Superior temporal gyrus (tissue), 1 donor: ENCODE results near the gene RIBC2.
"Not testable (repeated sequence)": the region's sequence is repeated elsewhere in the genome, so short reads cannot be mapped to it uniquely, and the experiment has no call there.

Experiments used
- DNase-seq: peaks from one replicate; pipeline ENCODE4 v3.0.0-alpha.2; 2016; ENCODE audit errors: extremely low spot score

RIBC2 gene

DNA sequence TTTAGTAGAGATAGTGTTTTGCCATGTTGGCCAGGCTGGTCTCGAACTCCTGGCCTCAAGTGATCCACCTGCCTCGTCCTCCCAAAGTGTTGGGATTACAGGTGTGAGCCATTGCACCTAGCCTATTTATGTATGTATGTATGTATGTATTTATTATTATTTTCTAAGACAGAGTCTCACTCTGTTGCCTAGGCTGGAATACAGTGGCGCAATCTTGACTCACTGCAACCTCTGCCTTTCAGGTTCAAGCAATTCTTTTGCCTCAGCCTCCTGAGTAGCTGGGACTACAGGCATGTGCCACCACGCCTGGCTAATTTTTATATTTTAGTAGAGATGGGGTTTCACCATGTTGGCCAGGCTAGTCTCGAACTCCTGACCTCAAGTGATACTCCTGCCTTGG is 35.9 kb downstream of the RIBC2 start:
- not testable (repeated sequence) for DNase-seq

DNA sequence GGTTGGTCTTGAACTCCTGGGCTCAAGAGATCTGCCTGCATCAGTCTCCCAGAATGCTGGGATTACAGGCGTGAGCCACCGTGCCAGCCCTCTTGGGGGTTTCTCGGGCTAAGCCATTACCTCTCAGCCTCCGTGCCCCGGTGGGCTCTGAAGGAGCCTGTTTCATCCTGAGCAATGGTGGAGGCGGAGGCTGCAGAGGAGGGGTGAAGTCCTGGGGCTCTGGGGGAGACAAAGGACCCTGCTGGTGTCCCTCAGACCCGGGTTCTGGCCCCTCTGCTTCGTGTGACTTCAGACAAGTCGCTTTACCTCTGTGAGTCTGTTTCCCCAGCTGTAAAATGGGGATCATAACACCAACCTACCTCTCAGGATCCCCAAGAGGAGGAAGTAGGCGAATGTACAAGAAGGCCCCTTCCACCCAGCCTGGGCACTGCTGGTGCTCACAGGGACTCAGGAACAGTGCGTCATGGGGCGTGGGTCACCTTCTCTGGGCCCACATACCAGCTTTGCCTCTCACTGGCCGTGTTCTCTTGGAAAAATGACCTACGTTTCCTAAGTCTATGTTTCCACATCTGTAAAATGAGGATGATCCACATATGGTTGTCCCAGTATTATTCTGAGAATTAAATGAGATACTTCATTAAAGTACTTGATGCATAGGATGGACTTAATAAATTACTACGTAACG is 36.8 kb downstream of the RIBC2 start:
- no peak for DNase-seq

DNA sequence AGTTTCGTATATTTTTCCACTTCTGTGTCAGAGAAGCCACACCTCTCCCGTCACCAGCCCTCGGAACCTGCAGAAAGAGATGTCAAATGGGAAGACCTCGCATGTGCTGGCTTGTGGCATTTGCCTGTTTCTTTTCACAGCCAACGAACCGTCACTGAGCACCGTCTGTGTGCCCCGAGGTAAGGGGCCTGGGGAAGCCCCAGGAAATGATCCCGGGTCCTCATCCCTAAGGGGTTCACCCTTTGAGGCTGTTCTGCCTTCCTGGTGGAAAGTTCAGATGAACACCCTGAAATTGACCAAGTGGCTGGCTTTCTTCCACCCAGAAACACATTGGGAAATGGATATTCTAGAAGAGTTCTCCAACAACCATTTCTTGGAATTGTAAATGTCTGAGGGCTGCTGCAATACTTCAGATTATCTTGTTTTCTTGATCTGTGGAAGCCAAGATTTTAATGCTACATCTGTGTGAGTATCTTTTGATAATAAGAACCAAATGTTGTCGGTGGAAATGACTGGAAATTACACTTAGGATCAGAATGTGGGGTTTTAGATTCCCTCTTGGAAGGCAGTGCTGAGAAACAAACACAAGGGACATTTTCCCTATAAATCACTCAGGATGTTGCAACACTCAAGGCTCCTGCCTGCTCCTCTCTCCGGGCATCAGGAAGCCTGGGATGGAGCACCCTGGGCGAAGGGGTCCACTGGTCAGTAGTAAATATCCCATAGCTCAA is 37.6 kb downstream of the RIBC2 start:
- DNase-seq = no peak

DNA sequence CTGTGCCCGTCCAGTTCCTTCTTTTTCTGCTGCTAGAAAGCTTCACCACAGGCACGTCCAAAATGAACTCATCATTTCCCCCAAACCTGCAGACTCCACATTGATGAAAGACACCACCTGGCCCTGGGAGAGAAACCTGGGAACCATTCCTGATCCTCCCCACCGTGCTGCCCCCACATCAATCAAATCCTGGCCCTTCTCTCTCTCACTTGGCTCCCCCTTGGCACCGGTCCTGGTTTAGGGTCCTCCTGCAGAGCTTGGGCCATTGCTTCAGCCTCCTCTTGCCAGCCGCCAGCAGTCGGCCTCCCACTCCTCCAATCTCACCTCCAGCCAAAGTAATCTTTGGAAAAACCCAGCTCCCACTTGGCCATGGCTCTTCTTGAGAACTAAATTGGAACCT is 38.5 kb downstream of the RIBC2 start:
- no peak for DNase-seq

DNA sequence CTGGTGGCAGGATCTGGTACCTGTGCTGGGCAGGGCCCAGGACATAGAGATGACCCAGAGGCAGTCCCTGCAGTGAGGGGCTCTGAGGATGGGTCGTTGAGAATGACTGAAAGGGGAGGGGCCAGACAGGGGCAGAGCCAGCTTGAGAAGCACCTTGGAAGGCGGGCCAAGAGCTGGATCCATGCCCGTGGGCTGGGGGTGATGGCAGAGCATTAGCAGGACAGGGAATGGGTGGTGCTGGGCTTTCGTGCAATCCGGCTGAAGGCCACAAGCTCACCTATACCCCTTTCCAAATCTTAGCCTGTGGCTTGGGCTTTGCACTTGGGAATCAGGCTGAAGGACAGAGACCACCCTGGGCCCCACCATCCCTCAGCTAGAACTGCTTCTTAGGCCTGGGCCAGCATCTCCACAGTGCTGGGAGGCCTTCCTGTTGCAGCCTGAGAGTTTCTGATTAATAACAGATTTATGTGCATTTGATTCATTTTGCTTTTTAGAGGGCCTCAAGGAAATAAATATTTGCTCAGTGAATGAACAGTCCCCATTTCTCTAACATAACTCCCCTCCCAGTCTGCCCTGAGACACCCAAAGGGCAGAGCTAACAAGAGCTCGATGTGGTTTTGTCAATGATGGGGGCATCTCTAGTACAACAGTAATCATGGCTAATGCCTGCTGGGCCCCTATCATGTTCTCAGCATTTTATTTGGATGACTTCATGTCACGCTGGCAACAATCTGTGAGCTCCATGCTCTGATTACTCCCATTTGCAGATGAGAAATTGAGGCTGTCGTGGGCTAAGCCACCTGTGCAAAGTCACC is 39.3 kb downstream of the RIBC2 start:
- DNase-seq = no peak

DNA sequence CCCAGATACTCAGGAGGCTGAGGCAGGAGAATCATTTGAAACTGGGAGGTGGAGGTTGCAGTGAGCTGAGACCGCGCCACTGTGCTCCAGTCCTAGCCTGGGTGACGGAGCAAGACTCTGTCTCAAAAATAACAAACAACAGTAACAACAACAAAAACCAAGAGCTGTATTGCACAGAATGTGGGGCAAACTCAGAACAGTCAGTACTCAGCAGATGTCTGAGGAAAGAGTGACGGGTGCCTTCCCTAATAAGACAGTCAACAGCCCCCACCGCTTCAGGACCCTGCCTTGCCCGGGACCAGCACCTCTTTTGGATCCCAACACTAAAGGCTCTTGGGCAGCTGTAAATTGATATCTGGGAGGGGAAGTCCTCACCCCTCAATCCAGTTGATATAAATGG is 40.3 kb downstream of the RIBC2 start:
- no peak for DNase-seq

DNA sequence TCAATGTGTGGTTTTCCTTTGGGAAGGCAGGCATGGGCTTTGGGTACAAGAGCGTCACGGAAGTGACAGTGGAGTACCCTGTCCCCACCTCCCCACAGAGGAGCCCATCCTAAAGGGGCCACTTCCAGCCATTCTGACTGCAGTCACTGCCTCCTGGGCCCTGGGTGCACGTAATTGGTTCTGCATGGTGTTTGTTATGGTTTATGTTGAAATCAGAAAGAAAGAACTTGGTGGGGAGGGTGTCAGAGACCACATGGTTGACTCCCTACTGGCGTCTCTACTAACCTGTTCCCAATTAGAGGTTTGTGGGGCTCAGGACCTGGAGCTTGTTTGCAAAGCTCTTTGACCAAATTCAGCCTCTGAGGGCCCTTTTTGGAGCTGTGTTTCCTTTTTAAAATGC is 40.8 kb downstream of the RIBC2 start:
- DNase-seq = no peak

DNA sequence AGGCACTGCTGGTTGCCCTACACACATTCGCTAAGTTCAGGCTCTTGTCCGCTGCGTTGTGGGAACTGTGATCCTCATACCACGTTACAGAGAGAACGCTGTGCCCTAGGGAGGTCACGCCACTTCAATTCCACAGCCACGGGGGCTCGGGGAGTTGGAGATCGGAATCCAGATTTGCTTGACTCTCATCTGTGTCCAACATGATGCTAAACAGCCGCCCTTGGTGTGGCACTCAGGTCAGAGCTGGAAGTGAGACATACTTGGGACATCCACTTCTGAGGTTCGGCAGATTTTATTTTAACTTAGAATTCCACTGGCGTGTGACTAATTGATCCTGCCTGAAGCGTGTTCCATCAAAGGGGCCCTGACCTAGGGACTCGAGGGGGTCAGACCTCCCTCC is 41.7 kb downstream of the RIBC2 start:
- no peak for DNase-seq

DNA sequence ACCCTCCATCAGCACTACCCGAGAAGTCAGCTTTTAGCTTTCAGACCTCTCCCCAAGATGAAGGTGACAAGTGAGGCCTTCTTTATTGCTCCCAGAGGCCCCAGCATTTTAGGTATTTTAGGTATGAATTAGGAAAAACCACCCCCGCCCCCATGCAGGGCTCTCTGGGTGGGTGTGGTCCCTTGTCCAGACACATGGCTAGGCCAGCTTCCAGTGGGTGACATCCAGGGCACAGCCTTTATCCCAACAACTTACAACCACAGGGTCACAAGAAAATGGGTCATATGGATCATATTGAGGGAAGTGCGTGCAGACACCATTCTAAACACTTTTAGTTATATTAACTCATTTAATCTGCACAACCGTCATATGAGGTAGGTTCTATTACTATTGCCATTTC is 42.1 kb downstream of the RIBC2 start:
- no peak for DNase-seq

DNA sequence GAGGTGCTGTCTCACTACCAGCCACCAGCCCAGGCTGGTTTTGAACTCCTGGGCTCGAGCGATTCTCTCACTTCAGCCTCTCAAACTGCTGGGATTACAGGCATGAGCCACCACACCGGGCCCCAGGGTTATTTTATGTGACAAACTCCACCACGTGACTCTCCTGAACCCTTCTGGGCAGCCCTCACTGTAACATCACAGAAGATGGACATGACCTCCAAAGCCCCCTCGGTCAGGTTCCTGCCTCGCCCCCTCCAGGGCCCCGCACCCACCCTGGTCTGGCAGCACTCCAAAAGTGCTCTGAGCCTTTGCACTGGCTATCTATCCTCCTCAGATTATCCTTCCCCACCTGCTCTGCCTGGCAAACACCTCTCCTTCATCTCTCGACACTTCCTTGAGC is 43.3 kb downstream of the RIBC2 start:
- no peak for DNase-seq

DNA sequence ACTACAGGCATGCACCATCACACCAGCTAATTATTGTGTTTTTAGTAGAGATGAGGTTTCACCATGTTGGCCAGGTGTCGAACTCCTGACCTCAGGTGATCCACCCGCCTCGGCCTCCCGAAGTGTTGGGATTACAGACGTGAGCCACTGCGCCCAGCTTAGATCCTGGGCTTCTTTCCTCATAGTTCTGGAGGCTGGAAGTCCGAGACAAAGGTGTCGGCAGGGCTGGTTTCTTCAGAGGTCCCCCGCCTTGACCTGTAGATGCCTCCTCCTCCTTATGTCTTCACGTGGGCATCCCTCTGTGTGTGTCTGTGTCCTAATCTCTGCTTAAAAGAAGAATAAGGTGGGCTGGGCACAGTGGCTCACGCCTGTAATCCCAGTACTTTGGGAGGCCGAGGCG is 45.0 kb downstream of the RIBC2 start:
- no peak for DNase-seq

DNA sequence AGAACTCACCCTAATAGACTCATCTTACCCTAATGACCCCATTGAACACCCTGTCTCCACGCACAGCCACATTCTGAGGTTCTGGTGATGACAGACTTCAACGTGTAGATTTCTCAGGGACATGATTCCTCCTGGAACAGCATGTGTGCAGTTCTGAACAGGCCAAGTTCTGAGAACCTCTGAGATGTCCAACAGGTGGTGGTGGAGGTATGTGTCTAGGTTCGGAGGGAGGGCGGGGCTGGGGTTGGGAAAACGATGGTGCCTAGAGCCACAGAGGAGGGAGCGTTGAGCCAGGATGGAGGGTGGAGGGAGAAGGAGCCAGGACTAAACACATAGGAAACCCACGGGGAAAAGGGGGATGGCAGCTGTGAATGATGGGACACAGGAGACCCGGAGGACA is 45.7 kb downstream of the RIBC2 start:
- no peak for DNase-seq

DNA sequence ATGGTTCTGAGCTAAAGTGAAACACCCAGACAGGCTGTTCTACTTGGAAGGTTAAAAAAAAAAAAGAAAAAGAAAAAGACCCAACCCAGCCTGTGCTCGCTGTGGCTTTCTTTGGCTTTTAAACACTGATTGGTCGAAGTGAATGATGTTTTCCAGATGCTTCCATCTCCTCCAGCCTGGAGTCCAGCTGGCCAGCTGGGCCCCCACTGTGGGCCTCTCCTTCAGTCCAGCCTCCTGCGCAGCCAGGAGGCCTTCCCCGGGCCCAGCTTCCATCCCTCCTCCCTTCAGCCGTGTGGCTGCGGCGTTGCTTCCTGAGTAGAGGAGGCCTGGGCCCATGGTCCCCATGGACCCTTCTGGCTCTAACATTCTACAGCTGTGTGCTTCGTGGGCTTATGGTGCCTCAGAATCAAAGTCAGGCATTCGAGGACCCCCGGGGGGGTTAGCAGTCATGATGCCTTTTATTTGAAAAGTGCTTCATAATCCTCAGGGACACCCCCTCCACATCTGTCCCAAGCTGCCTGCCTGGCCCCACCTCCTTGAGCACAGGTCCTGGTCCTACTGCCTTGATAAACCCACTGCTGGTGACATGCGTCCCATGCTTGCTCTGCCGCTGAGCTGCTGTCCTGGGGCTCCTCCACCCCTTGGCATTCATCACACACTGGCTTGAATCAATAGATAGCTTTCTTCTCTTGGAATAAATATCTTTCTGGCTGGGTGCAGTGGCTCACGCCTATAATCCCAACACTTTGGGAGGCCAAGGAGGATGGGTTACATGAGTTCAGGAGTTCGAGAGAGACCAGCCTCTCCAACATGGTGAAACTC is 47.0 kb downstream of the RIBC2 start:
- DNase-seq = no peak

DNA sequence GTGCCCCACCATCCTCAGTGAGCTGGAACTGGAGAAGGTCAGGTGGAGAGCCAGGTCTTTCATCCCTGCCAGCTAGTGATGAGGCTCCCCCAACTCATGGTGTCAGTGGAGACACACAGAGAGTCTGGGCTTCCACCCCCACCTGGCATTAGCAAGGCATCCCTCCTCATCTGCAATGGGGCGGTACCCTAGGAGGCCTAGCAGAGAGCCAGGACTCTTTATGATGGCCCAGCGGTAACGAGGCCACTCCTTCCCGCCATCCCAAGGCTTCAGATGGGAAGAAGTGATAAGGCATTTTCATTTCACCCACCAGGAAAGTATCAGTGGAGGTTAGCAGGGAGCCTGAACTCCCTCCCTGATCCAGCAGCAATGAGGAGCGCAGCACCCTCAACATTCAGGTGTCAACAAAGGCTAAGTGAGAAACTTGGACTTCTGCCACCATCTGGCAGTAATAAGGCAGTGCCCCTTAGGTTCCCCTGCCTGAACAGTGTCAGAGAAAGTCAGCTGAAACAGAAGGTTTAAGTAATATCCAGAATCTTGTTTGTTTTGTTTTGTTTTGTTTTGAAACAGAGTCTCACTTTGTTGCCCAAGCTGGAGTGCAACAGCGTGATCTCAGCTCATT is 48.7 kb downstream of the RIBC2 start:
- DNase-seq = no peak

DNA sequence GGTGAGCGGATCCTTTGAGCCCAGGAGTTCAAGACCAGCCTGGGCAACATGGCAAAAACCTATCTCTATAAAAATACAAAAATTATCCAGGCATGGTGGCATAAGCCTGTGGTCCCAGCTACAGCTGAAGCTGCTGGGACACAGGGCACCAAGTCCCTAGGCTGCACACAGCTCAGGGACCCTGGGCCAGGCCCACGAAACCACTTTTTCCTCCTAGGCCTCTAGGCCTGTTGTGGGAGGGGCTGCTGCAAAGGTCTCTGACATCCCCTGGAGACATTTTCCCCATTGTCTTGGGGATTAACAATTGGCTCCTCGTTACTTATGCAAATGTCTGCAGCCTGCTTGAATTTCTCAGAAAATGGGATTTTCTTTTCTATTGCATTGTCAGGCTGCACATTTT is 50.2 kb downstream of the RIBC2 start:
- DNase-seq = not testable (repeated sequence)

DNA sequence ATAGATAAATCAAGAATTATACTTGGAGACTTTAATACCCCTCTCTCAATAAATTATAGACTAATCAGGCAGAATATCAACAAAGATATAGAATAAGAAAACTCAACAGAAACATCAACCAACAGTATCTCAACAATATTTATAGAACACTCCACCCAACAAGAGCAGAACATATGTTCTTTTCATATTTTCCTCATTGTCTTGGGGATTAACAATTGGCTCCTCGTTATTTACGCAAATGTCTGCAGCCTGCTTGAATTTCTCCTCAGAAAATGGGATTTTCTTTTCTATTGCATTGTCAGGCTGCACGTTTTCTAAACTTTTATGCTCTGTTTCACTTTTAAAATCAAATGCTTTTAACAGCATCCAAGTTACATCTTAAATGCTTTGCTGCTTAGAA is 52.1 kb downstream of the RIBC2 start:
- no peak for DNase-seq

DNA sequence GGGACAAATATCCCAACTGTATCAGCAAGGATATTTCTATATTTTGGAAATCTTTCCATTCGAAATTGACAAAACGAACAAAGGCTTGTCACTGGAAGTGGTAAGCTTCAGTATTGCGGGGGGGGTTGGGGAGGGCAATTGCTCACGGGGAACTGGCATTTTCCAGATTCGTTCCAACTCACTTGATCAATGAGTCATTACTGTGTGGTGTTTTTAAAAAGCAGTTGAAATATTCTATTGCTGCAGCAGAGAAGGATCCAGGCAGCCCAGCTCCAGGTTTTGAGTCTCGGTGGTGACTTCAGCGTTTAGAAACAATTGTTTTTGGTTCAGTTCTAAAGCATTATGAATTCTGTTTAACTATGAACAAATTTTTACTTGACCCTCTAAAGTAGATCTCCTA is 55.4 kb downstream of the RIBC2 start:
- DNase-seq = no peak

DNA sequence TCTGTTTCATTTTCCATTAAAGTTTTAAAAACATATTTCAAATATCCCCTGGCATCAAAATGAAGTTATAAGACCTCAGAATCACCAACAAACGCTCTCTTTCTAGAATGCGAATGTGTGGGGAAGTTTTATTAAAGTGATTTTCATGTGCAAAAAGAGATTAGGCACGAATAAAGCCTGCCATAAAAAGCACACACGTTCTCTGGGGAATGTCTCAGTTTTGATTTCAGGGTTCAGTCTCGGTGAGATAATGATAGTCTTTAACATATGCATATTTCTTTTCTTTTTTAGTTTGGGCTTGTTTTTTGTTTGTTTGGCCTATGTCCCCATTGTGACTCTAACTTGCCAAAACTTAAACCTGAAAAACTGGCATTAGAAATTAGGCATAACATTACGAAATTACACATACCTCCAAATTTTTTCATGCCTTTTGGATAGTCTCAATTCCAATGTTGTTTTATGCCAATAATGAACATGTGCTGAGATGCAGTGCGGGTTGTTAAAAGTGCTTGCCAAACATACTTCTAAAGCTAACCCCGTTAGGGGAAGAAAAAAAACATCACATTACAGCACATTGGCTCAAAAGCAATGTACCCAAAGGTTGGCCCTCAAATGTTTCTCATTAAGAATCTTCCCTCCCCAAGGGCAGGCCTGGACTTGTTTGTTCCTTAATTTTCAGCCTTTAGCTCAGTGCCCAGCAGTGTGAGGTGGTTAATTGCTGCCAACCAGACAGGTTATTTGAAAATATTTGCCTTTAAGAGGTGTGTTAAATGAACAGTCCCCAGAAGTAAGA is 56.0 kb downstream of the RIBC2 start:
- DNase-seq = no peak

DNA sequence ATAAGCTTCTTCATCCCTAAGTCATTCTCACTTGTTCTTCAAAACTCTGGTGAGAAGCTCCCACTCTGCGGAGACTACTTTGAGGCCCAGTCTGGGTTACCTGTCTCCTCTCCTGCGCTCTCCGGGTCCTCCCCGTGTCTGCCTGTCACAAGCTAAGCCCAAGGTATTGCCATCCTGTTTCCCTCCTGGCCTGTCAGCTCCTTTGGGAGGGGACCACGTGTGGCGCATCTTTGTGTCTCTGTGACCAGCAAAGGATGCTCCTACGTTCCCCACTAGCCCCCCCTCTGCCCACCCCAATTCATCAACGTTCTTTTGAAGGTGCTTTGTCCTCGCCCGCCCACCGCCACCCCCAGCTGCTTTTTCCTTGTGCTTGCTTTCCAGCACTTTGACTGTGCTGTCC is 57.4 kb downstream of the RIBC2 start:
- DNase-seq = no peak

DNA sequence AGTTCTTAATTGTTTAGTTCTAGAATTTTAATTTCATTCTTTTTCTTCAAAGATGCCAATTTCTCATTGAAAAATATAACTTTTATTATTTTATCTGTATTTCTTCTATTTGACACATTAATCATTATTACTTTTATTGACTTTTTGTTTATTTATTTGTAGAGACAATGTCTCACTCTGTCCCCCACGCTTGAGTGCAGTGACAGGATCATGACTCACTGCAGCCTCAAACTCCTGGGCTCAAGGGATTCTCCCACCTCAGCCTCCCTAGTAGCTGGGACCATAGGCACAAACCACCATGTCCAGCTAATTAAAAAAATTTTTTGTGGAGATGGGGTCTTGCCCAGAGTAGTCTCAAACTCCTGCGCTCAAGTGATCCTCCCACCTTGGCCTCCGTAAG is 58.9 kb downstream of the RIBC2 start:
- DNase-seq = no peak
